ENCODE measurements around the gene COQ9.

COQ9 gene

DNA sequence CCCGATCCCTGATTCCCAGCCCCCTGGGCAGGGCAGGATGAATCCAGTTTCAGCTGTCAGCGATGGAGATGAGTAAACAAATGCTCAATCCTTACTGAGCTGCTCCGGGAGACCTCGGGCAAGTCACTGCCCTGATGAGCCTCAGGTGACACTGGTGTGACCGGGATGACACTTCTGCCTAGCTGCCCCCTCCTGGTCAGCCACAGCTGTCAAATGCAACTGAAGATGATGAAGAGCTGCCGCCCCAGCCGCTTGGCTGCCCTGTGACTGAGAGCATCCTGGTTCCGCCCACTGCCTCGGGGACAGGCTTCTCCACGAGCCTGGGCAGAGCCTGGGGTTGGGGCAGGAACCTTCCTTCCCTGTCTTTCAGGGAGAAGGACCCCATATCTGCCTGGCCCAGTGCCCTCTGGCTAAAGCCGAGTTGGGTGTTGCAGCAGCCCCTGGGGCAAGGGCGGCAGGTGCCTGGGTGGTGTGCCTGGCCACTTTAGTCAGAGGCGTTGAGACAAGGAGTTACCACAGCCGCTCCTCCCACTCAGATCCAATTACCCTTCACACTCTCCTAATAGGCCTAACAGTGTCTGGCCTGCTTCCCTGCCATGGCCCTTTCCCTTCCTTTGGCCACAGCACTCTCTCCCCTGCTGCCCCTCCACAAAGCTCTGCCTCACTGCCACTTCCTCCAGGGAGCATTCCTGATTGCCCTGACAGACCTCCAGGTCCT is 37.2 kb upstream of the COQ9 start (continued):
- TF ChIP-seq, protein P1, sequence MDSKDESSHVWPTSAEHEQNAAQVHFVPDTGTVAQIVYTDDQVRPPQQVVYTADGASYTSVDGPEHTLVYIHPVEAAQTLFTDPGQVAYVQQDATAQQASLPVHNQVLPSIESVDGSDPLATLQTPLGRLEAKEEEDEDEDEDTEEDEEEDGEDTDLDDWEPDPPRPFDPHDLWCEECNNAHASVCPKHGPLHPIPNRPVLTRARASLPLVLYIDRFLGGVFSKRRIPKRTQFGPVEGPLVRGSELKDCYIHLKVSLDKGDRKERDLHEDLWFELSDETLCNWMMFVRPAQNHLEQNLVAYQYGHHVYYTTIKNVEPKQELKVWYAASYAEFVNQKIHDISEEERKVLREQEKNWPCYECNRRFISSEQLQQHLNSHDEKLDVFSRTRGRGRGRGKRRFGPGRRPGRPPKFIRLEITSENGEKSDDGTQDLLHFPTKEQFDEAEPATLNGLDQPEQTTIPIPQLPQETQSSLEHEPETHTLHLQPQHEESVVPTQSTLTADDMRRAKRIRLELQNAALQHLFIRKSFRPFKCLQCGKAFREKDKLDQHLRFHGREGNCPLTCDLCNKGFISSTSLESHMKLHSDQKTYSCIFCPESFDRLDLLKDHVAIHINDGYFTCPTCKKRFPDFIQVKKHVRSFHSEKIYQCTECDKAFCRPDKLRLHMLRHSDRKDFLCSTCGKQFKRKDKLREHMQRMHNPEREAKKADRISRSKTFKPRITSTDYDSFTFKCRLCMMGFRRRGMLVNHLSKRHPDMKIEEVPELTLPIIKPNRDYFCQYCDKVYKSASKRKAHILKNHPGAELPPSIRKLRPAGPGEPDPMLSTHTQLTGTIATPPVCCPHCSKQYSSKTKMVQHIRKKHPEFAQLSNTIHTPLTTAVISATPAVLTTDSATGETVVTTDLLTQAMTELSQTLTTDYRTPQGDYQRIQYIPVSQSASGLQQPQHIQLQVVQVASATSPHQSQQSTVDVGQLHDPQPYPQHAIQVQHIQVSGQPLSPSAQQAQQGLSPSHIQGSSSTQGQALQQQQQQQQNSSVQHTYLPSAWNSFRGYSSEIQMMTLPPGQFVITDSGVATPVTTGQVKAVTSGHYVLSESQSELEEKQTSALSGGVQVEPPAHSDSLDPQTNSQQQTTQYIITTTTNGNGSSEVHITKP (tag by site-specific recombination; IDR thresholded peaks at IDR 0.05), result no peak
- no peak for TF ChIP-seq ZNF830 (tag by site-specific recombination; IDR thresholded peaks at IDR 0.05; ENCODE audit: low read depth)
- no peak for TF ChIP-seq BCL11B (tag by site-specific recombination; IDR thresholded peaks at IDR 0.05; ENCODE audit: low read depth)
- no peak for TF ChIP-seq ZNF175 (tag by site-specific recombination; IDR thresholded peaks at IDR 0.05)
- TF ChIP-seq, protein P2, sequence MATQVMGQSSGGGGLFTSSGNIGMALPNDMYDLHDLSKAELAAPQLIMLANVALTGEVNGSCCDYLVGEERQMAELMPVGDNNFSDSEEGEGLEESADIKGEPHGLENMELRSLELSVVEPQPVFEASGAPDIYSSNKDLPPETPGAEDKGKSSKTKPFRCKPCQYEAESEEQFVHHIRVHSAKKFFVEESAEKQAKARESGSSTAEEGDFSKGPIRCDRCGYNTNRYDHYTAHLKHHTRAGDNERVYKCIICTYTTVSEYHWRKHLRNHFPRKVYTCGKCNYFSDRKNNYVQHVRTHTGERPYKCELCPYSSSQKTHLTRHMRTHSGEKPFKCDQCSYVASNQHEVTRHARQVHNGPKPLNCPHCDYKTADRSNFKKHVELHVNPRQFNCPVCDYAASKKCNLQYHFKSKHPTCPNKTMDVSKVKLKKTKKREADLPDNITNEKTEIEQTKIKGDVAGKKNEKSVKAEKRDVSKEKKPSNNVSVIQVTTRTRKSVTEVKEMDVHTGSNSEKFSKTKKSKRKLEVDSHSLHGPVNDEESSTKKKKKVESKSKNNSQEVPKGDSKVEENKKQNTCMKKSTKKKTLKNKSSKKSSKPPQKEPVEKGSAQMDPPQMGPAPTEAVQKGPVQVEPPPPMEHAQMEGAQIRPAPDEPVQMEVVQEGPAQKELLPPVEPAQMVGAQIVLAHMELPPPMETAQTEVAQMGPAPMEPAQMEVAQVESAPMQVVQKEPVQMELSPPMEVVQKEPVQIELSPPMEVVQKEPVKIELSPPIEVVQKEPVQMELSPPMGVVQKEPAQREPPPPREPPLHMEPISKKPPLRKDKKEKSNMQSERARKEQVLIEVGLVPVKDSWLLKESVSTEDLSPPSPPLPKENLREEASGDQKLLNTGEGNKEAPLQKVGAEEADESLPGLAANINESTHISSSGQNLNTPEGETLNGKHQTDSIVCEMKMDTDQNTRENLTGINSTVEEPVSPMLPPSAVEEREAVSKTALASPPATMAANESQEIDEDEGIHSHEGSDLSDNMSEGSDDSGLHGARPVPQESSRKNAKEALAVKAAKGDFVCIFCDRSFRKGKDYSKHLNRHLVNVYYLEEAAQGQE (tag by site-specific recombination; IDR thresholded peaks at IDR 0.05), result no peak
- TF ChIP-seq, protein P3, sequence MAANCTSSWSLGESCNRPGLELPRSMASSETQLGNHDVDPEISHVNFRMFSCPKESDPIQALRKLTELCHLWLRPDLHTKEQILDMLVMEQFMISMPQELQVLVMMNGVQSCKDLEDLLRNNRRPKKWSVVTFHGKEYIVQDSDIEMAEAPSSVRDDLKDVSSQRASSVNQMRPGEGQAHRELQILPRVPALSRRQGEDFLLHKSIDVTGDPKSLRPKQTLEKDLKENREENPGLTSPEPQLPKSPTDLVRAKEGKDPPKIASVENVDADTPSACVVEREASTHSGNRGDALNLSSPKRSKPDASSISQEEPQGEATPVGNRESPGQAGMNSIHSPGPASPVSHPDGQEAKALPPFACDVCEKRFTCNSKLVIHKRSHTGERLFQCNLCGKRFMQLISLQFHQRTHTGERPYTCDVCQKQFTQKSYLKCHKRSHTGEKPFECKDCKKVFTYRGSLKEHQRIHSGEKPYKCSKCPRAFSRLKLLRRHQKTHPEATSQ (tag by site-specific recombination; IDR thresholded peaks at IDR 0.05), result no peak
- TF ChIP-seq, protein P4, sequence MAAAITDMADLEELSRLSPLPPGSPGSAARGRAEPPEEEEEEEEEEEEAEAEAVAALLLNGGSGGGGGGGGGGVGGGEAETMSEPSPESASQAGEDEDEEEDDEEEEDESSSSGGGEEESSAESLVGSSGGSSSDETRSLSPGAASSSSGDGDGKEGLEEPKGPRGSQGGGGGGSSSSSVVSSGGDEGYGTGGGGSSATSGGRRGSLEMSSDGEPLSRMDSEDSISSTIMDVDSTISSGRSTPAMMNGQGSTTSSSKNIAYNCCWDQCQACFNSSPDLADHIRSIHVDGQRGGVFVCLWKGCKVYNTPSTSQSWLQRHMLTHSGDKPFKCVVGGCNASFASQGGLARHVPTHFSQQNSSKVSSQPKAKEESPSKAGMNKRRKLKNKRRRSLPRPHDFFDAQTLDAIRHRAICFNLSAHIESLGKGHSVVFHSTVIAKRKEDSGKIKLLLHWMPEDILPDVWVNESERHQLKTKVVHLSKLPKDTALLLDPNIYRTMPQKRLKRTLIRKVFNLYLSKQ (tag by site-specific recombination; IDR thresholded peaks at IDR 0.05; ENCODE audit: borderline replicate concordance), result no peak
- peak; percentile 73 for TF ChIP-seq ZNF549 (tag by site-specific recombination; IDR thresholded peaks at IDR 0.05)
- TF ChIP-seq ZNF514 (tag by site-specific recombination; IDR thresholded peaks at IDR 0.05), result no peak
- no peak for TF ChIP-seq ZNF677 (tag by site-specific recombination; IDR thresholded peaks at IDR 0.05)
- no peak for TF ChIP-seq ZNF366 (tag by site-specific recombination; conservative IDR thresholded peaks at IDR 0.05)
- peak; percentile 88; the same call in 1 of the 2 replicates for TF ChIP-seq ZNF530 (tag by site-specific recombination; IDR thresholded peaks at IDR 0.05; ENCODE audit: low read depth)
- no peak for TF ChIP-seq ZNF350 (tag by site-specific recombination; IDR thresholded peaks at IDR 0.05)
- TF ChIP-seq, protein P5, sequence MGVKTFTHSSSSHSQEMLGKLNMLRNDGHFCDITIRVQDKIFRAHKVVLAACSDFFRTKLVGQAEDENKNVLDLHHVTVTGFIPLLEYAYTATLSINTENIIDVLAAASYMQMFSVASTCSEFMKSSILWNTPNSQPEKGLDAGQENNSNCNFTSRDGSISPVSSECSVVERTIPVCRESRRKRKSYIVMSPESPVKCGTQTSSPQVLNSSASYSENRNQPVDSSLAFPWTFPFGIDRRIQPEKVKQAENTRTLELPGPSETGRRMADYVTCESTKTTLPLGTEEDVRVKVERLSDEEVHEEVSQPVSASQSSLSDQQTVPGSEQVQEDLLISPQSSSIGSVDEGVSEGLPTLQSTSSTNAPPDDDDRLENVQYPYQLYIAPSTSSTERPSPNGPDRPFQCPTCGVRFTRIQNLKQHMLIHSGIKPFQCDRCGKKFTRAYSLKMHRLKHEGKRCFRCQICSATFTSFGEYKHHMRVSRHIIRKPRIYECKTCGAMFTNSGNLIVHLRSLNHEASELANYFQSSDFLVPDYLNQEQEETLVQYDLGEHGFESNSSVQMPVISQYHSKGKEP (tag by site-specific recombination; IDR thresholded peaks at IDR 0.05), result no peak
- TF ChIP-seq ZNF629 (tag by site-specific recombination; IDR thresholded peaks at IDR 0.05), result no peak
- TF ChIP-seq FEZF1 (tag by site-specific recombination; IDR thresholded peaks at IDR 0.05), result no peak; the same call in 1 of the 2 replicates
- TF ChIP-seq ZBTB8A (tag by site-specific recombination; IDR thresholded peaks at IDR 0.05), result no peak
- peak; percentile 86 for TF ChIP-seq ZFHX2 (tag by site-specific recombination; conservative IDR thresholded peaks at IDR 0.05)
- no peak for TF ChIP-seq ZFP3 (tag by site-specific recombination; IDR thresholded peaks at IDR 0.05; ENCODE audit: low read depth)
- TF ChIP-seq KLF7 (tag by site-specific recombination; IDR thresholded peaks at IDR 0.05; ENCODE audit: borderline replicate concordance), result no peak
- TF ChIP-seq KLF1 (tag by site-specific recombination; IDR thresholded peaks at IDR 0.05), result peak; percentile 91
- peak; percentile 71 for TF ChIP-seq SP7 (tag by site-specific recombination; IDR thresholded peaks at IDR 0.05)
- no peak for TF ChIP-seq ZNF19 (tag by site-specific recombination; IDR thresholded peaks at IDR 0.05; ENCODE audit: low read depth)
- TF ChIP-seq ZNF335 (tag by site-specific recombination; conservative IDR thresholded peaks at IDR 0.05), result peak; percentile 39; the same call in 1 of the 2 replicates
- no peak for TF ChIP-seq SP2 (tag by site-specific recombination; IDR thresholded peaks at IDR 0.05)
